AG09319 (cell line): ENCODE measurements around the gene MBLAC1.

Source experiments
- DNase-seq: peaks from one replicate; pipeline ENCODE4 v3.0.0-alpha.2; 2010; ENCODE audit warnings: low read depth; ENCODE audit errors: extremely low read depth
- TF ChIP-seq, protein P1 (sequence below): IDR thresholded peaks from 2 replicates; pipeline ENCODE4 v1.5.1; 2011; ENCODE audit warnings: low read depth, mild to moderate bottlenecking, inconsistent platforms, low read length, moderate library complexity

MBLAC1 gene

DNA sequence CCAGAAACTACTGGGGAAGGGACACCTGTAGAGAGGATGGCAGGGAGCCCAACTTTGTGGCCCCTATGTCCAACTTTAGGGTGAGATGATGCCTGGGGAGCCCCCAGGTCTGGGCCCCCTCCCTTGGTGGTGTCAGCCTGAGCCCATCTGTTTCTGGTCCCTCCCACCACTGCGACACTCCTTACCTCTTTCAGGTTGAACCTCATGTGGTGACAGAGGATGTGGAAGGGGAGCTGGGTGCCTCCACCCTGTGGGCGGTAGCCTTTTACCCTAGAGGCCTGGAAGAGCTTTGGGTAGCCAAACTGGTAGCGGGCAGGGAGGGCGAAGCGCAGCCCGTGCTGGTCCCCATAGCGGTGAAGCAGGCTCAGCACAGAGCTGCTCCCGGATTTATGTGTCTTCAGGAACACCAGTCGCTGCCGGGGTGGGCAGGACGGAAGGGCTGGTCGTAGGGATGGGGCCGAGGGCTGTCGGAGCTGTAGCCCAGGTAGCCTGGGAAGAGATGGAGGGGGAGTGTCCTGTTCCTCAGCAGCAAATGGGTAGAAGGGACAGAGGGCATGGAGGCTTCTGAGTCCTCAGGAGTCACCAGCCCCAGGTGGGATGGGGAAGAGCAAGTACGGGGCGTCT is 39.7 kb downstream of the MBLAC1 start:
- DNase-seq, result no peak
- TF ChIP-seq, protein P1, sequence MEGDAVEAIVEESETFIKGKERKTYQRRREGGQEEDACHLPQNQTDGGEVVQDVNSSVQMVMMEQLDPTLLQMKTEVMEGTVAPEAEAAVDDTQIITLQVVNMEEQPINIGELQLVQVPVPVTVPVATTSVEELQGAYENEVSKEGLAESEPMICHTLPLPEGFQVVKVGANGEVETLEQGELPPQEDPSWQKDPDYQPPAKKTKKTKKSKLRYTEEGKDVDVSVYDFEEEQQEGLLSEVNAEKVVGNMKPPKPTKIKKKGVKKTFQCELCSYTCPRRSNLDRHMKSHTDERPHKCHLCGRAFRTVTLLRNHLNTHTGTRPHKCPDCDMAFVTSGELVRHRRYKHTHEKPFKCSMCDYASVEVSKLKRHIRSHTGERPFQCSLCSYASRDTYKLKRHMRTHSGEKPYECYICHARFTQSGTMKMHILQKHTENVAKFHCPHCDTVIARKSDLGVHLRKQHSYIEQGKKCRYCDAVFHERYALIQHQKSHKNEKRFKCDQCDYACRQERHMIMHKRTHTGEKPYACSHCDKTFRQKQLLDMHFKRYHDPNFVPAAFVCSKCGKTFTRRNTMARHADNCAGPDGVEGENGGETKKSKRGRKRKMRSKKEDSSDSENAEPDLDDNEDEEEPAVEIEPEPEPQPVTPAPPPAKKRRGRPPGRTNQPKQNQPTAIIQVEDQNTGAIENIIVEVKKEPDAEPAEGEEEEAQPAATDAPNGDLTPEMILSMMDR, result no peak

DNA sequence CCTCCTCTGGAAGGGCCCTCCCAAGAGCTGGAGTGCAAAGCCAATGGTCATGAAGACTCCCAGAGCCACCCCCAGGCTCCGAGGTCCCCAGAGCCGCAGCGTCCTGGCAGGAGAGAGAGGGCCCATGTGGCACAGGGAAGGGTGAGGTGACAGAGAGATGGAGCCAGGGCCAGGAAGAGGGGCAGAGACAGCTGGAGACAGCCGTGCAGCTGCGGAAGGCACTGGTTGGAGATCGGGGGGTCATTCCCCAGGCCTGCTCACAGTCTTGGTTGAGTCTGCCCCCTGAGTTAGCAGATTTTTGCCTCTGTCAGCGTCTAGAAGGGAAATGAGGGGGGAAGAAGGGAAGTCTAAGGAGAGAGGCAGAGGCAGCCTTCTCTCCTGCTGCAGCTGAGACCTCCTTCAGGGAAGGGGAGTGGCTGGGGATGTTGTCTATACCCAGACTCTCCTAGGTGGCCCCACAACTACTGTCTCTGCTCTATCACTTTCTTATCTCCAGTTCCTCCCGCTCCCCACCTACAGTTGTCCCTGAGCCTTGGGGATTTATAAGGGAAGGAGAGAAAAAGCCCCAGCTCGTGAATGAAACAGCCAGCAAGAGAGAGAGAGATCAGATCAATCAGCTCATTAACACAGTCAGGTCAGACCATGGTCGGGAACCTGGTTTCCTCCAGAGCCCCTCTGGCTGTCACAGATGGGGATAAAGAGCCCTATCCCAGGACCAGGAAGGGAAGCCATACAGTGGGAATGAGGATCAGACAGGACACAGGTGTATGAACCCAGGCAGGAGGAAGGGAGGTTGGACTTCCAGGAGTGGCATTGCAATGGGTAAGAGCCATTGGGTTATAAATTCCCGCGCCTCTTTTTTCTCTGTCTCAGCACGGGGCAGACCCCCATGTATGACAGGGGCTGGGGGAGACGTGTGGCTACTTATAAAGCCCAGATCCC is 40.5 kb downstream of the MBLAC1 start:
- TF ChIP-seq, protein P1, result no peak
- DNase-seq, result no peak

DNA sequence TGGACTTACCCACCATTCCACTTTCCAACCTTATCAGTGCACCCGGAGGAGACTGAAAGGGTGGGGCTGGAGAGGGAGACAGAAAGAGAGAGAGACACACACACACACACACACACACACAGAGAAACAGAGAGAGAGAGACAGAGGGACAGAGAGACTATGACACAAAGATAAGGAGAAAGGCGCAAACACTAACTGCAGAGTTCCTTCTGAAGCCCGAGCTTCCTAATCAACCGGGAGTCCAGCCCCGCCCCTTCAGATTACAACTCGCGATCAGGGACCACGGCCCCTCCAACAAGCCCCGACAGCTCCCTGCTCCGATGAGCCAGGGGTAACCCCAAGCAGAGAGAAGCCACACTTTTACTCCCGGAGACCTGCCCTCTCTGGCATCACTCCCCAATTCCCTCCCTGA is 41.2 kb downstream of the MBLAC1 start:
- TF ChIP-seq, protein P1, result no peak
- DNase-seq, result no peak

DNA sequence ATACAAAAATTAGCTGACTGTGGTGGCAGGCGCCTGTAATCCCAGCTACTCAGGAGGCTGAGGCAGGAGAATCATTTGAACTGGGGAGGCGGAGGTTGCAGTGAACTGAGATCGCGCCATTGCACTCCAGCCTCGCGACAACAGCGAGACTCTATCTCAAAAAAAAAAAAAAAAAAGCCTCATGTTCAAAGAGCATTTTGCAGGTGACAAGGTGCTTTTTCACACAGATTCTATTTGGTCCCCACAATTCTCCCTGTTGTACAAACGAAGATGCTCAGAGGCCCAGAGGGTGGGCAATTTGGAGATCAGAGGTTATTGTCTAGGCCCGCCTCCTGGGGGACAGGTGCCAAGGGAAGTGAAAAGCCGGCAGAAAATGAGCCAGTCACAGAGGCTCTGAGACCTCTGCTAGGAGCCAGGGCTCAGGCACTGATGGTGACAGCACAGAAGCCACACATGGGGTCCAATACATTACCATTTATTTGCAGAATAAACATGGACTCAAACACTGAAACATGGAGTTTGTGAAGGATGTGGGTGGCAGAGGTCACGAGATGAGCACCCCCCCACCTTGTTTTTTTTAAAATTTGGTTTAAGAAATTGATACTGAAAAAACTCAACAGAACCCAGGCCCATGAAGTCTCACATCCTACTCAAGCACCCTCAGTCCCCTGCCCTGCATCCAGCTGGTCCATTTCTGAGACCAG is 42.5 kb downstream of the MBLAC1 start:
- TF ChIP-seq, protein P1, result no peak
- DNase-seq, result no peak

DNA sequence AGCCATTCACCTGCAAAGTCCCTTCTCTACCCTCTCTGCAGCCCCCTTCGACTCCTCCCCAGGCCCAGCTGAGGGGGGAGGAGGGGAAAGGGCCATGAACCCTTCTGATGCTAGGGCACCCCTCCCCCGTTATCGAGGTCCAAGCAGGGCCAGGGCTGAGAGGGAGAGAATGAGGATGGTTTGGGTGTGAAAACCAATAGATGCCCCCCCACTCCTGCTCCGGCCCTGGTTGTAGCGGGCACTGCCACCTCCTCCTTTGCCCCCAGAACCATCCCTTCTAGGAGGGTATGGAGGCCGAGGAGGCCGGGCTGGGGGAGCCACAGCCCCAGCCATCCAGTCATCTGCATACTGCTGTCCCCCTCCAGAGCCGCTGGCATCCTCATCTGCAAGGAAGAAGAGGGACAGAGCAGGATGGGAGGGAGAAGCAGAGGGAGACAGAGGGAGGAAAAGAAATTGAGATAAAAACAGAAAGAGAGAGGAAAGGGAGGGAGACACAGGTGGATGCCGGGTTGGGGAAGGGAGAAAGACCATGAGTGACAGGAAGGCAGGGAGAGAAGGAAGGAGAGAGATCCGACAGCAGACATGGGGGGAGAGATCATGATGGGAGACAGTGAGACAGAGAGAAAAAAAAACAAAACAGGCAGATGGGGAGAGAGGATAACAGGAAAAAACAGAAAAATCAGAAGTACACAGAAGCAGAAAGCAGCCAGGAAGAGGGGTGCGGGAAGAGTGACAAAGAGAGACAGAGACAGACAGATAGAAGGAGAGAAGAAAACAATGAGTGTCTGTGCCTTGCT is 43.5 kb downstream of the MBLAC1 start:
- TF ChIP-seq, protein P1, result no peak
- no peak for DNase-seq

DNA sequence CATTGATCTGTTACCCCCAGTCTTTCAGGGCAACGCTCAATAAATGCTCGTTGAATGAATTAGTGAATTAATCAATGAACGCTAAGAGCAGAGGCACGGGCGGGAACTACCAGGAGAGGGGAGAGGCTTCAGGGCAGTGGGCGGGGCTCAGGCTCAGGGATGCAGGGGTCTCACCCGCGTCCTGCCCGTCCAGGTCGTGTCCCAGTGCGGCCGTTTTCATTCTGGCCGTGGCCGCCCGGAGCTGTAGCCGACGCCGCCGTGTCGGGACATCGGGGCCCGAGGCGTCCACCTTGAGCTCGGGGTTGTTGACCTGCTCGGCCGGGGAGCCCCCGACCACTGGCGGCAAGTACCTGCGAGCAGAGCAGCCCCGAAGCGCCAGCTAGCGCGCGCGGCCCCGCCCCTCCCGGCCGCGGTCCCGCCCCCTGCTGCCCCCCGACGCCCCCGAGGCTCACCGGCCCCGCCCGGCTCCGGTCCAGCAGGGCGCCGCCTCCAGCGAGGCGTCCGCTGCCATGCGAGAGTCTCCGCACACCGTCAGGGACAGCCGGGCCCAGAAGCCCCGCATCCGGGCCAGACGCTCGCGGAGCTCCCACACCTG is 44.4 kb downstream of the MBLAC1 start:
- TF ChIP-seq, protein P1, result no peak
- DNase-seq, result no peak
